Measurements from ENCODE around the gene RACK1. TPM values are rescaled to one million over a fixed set of nuclear protein-coding genes. Genes with fewer than 3 reads are reported as not detected.

The RACK1 gene
- total RNA-seq, 1 donor = 3,386 TPM

- TF ChIP-seq CTCF (IDR thresholded peaks at IDR 0.05; ENCODE audit: insufficient read depth, low read depth, low read length) = no peak
- peak; percentile 62 for DNase-seq (ENCODE audit: low read depth)
- peak overlapping the region; percentile 80 for H3K4me3 ChIP-seq (ENCODE audit: low read depth, low read length)
Observed at GRCh38 chr5:181222630-181223057, 21.1 kb downstream of the RACK1 start.

GRCh38 chr5:181221792-181222629 lies 21.7 kb downstream of the RACK1 start:
- peak overlapping the region; percentile 80 for H3K4me3 ChIP-seq (ENCODE audit: low read depth, low read length)
- TF ChIP-seq CTCF (IDR thresholded peaks at IDR 0.05; ENCODE audit: insufficient read depth, low read depth, low read length) = no peak
- peak; percentile 94 for DNase-seq (ENCODE audit: low read depth)

GRCh38 chr5:181221105-181221791 lies 22.5 kb downstream of the RACK1 start:
- DNase-seq (ENCODE audit: low read depth) = no peak
- TF ChIP-seq CTCF (IDR thresholded peaks at IDR 0.05; ENCODE audit: insufficient read depth, low read depth, low read length) = no peak

GRCh38 chr5:181220178-181220515 lies 23.6 kb downstream of the RACK1 start:
- no peak for DNase-seq (ENCODE audit: low read depth)
- H3K4me3 ChIP-seq (ENCODE audit: low read depth, low read length) = no peak overlapping the region
- no peak for TF ChIP-seq CTCF (IDR thresholded peaks at IDR 0.05; ENCODE audit: insufficient read depth, low read depth, low read length)

More at GRCh38 chr5:181221105-181221791, 22.5 kb downstream of the RACK1 start:
- H3K4me3 ChIP-seq (ENCODE audit: low read depth, low read length) = peak overlapping the region; percentile 80

- TF ChIP-seq CTCF (IDR thresholded peaks at IDR 0.05; ENCODE audit: insufficient read depth, low read depth, low read length) = no peak
- DNase-seq (ENCODE audit: low read depth) = no peak
- H3K4me3 ChIP-seq (ENCODE audit: low read depth, low read length) = no peak overlapping the region
Observed at GRCh38 chr5:181219262-181220177, 24.2 kb downstream of the RACK1 start.

- peak overlapping the region; percentile 49 for H3K4me3 ChIP-seq (ENCODE audit: low read depth, low read length)
- no peak for DNase-seq (ENCODE audit: low read depth)
- no peak for TF ChIP-seq CTCF (IDR thresholded peaks at IDR 0.05; ENCODE audit: insufficient read depth, low read depth, low read length)
Observed at GRCh38 chr5:181218795-181219124, 24.9 kb downstream of the RACK1 start.

All from fibroblast of villous mesenchyme (primary cell).